BE2C (cell line): Measurements from ENCODE around the gene CD8B.

Source experiments
- DNase-seq: peaks from one replicate; pipeline ENCODE4 v3.0.0-alpha.2; 2020
- H3K27me3 ChIP-seq: fragments of 250-450 bp; sonication (Bioruptor Pico); 2 replicates; pipeline ENCODE4 v1.5.1; 2020; ENCODE audit warnings: mild to moderate bottlenecking
- H3K36me3 ChIP-seq: fragments of 250-450 bp; sonication (Bioruptor Pico); 2 replicates; pipeline ENCODE4 v1.5.1; 2020; ENCODE audit warnings: mild to moderate bottlenecking
- H3K4me1 ChIP-seq: fragments of 250-450 bp; sonication (Bioruptor Pico); 2 replicates; pipeline ENCODE4 v1.5.1; 2020
- H3K4me3 ChIP-seq: 2 replicates; pipeline ENCODE4 v1.5.1; 2011; ENCODE audit warnings: low read depth, low read length
- H3K9me3 ChIP-seq: fragments of 250-450 bp; sonication (Bioruptor Pico); 2 replicates; pipeline ENCODE4 v1.5.1; 2020
- TF ChIP-seq, protein P1 (sequence below): IDR thresholded peaks from 2 replicates; pipeline ENCODE4 v1.5.1; 2012; ENCODE audit warnings: mild to moderate bottlenecking, low read depth, low read length

CD8B gene

DNA sequence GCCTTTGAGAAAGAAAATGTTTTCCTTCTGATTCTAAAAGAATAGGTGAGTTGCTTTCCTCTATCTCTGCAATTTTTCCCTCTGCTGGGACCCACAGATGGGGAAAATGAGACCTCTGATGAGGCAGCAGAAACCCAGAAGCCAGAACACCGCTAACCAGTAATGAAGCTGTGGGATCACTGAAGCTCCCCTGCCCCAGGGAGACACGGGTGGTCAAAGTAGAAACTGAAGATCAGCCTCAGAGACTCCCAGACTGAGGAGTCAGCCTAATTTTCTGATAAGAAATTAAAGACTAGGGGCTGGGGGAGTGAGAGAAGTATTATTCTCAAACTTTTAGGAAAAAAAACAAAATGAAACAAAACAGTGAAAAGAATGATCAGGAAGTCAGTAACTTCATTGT lies 30.1 kb downstream of the CD8B start:
- Histone ChIP-seq H3K9me3 (no peaks in the 10 kb centered on the region), H3K27me3 (no peaks in the 10 kb centered on the region), H3K4me3 (no peak overlapping the region), H3K4me1 (no peaks in the 10 kb centered on the region), H3K36me3 (no peaks in the 10 kb centered on the region)
- DNase-seq = no peak
- TF ChIP-seq, protein P1, sequence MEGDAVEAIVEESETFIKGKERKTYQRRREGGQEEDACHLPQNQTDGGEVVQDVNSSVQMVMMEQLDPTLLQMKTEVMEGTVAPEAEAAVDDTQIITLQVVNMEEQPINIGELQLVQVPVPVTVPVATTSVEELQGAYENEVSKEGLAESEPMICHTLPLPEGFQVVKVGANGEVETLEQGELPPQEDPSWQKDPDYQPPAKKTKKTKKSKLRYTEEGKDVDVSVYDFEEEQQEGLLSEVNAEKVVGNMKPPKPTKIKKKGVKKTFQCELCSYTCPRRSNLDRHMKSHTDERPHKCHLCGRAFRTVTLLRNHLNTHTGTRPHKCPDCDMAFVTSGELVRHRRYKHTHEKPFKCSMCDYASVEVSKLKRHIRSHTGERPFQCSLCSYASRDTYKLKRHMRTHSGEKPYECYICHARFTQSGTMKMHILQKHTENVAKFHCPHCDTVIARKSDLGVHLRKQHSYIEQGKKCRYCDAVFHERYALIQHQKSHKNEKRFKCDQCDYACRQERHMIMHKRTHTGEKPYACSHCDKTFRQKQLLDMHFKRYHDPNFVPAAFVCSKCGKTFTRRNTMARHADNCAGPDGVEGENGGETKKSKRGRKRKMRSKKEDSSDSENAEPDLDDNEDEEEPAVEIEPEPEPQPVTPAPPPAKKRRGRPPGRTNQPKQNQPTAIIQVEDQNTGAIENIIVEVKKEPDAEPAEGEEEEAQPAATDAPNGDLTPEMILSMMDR = no peak

DNA sequence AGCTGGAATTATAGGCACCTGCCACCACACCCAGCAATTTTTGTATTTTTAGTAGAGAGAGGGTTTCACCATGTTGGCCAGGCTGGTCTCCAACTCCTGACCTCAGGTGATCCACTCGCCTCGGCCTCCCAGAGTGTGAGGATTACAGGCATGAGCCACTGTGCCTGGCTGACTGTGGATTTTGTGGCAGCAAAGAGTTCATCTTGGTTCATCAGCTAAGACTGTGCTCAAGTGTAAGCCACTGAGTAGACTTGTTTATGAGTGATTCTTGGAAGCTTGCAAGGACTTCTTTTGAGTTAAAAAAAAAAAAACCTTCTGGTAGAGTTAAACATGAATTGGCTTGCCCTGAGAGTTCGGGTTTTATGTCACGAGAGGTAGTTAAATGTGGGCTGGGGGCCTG lies 34.7 kb downstream of the CD8B start:
- Histone ChIP-seq H3K4me3 (no peak overlapping the region), H3K9me3 (no peaks in the 10 kb centered on the region), H3K4me1 (no peaks in the 10 kb centered on the region), H3K27me3 (no peaks in the 10 kb centered on the region; the same call in 1 of the 2 replicates), H3K36me3 (no peaks in the 10 kb centered on the region)
- TF ChIP-seq, protein P1 = no peak
- DNase-seq = no peak

DNA sequence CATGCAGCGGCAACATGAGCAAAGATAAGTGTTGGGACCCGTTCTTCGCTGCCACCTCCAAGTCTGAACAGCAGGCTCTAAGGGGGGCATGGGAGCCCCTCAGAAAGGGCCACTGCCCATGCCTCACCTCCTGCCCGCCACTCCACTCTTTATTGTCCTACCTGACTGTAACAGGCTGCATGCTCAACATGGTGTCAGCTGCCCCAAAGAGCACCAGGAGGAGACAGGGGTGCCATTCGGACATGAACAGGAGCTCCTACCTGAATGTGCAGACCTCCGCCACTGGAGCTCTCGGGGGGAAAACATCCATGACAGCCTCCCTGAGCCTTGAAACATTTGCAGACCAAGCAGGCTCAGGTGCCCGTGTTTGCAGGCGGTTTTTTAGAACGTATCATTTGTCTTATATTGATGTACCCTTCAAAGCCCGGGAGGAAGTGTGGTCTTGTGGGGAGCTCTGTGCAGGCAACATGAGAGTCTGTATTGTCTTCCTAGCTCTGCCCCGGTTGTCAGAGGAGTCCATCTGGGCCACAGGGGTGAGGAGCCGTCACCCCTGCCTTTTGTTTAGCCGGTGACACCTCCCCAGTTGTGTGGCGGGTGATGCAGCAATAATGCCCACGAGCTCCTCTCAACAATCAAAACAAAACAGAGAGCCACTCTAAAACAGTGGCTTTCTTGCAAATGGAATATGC lies 35.8 kb downstream of the CD8B start:
- Histone ChIP-seq H3K4me1 (no peaks in the 10 kb centered on the region), H3K4me3 (no peak overlapping the region), H3K27me3 (no peaks in the 10 kb centered on the region; the same call in 1 of the 2 replicates), H3K9me3 (no peaks in the 10 kb centered on the region), H3K36me3 (no peaks in the 10 kb centered on the region)
- DNase-seq = no peak
- TF ChIP-seq, protein P1 = no peak

DNA sequence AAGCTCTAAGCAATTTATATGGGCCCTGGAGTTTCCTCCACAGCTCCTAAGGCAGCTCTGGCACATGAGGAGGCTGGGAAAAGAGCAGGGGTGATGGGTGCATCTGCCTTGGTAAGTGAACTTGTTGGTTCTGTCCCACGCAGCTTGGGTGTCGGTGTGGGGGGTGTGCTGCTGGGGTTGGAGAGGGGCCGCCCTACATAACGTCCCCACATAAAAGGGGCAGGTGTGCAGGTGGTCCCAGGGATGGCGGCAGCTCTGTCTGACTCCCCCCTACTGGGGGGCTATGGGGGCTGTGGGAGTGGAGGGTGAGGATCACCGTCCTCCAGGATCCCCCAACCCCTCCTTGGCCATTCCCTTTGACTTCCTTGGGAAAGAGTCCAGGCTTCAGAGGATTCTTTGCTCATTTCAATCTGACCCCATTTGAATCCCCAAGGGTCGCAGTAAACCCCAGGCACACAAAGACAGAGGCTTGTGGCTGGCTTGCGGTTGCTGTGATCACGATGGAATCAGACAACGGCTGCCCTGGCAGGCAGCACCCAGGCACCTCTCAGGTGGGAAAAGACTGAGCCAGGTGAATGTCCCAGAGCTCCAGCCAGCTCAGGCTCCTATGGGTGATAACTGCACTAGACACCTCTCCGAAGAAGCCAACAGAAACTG lies 36.5 kb downstream of the CD8B start:
- no peak for DNase-seq

DNA sequence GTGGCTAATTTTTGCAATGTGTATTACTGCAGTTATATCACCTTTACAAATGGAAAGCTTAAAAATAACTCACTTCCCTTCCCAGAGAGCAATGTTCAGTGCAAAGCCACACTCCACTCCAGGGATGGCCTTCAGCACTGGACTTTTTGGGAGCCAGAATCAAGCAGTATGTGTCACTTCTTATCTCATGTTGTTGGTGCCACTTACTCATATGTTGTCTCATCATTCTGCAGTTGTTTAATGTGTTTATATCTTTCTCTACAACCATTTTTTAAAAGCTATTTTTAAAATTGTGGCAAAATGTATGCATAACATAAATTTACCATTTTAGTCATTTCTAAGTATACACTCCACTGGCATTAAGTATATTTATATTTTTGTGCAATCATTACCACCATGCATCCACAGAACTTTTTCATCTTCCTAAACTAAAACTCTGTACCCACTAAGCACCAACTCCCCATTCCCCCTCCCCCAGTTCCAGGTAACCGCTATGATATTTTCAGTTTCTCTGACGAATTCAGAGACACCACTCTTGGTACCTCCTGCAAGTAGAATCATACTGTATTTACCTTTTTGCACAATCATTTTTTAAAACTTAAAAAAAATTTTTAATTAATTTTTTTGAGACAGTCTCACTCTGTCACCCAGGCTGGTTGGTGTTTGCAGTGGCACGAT lies 38.9 kb downstream of the CD8B start:
- H3K9me3 ChIP-seq = no peaks in the 10 kb centered on the region
- TF ChIP-seq, protein P1 = no peak
- H3K36me3 ChIP-seq = no peaks in the 10 kb centered on the region
- no peak for DNase-seq
- no peak overlapping the region for H3K4me3 ChIP-seq
- H3K4me1 ChIP-seq = no peaks in the 10 kb centered on the region
- H3K27me3 ChIP-seq = no peaks in the 10 kb centered on the region; the same call in 1 of the 2 replicates

More for the DNA sequence above, 36.5 kb downstream of the CD8B start:
- no peaks in the 10 kb centered on the region for H3K9me3 ChIP-seq
- no peaks in the 10 kb centered on the region for H3K4me1 ChIP-seq
- no peak overlapping the region for H3K4me3 ChIP-seq
- H3K27me3 ChIP-seq = no peaks in the 10 kb centered on the region; the same call in 1 of the 2 replicates
- TF ChIP-seq, protein P1 = no peak
- H3K36me3 ChIP-seq = no peaks in the 10 kb centered on the region
